22Rv1 (cell line): ENCODE results near the gene RRP1B.
"Not testable (repeated sequence)": the region's sequence is repeated elsewhere in the genome, so short reads cannot be mapped to it uniquely, and the experiment has no call there.

Experiments used
- H3K27ac ChIP-seq: fragments of 450-650 bp; 2 replicates; pipeline ENCODE4 v1.5.1; 2017
- CTCF ChIP-seq: fragments of 450-650 bp; IDR thresholded peaks from 2 replicates; pipeline ENCODE4 v1.5.1; 2017; ENCODE audit warnings: mild to moderate bottlenecking
- ZFX ChIP-seq: fragments of 450-650 bp; IDR thresholded peaks from 2 replicates; pipeline ENCODE4 v1.6.1; 2017; ENCODE audit warnings: antibody characterized with exemption, borderline replicate concordance

Gene RRP1B, protein sequence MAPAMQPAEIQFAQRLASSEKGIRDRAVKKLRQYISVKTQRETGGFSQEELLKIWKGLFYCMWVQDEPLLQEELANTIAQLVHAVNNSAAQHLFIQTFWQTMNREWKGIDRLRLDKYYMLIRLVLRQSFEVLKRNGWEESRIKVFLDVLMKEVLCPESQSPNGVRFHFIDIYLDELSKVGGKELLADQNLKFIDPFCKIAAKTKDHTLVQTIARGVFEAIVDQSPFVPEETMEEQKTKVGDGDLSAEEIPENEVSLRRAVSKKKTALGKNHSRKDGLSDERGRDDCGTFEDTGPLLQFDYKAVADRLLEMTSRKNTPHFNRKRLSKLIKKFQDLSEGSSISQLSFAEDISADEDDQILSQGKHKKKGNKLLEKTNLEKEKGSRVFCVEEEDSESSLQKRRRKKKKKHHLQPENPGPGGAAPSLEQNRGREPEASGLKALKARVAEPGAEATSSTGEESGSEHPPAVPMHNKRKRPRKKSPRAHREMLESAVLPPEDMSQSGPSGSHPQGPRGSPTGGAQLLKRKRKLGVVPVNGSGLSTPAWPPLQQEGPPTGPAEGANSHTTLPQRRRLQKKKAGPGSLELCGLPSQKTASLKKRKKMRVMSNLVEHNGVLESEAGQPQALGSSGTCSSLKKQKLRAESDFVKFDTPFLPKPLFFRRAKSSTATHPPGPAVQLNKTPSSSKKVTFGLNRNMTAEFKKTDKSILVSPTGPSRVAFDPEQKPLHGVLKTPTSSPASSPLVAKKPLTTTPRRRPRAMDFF

GRCh38 chr21:43659136-43660000 is at the start of gene RRP1B, which contains the start of gene HSF2BP:
Gene RRP1B (plus strand): TSS chr21:43659560. CDS start chr21:43659665, 105 bp downstream.
Gene HSF2BP (minus strand): TSS chr21:43659488. CDS start chr21:43658096, 1,392 bp downstream.
- H3K27ac ChIP-seq: peak within 1 kb of the TSS; percentile 82
- TF ChIP-seq ZFX (no peak), CTCF (peak; percentile 29)

DNA sequence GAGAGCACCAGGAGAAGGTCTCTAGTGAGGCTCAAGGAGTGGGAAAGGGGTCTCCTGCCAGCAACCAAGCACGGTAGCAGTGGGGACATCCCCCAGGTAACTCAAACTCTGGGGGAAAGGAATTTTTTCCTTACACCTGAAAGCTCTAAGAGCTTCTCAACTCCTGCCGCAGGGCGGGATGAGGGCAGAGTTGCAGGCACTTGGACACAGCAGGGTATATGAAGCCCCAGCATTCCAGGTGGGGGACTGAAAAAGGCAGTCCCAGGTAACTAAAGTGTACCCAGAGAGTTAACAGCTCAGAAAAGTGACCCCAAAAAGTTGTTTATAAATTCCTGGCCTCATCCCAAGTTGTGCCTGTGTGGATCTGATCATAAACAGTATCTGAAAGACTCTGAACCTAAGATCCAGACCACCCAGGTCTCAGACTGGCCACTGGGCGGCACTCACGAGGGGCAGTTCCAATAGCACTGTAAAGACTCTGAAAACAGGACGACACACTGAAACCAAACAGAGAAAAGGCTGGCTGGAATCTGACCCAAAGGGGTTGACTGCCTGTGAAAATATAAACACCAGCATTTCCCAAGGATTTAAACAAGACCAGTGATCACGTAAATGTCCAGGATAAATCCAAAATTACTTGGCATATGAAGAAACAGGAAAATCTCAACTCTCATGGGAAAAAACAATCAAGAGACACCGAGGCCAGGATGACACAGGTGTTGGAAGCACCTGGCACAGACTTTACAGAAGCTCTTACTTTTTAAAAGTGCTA is 47.6 kb upstream of the RRP1B start:
- TF ChIP-seq CTCF (peak; percentile 91), ZFX (no peak)
- H3K27ac ChIP-seq: no peak overlapping the region

GRCh38 chr21:43613755-43614638 is 45.4 kb upstream of the RRP1B start:
- H3K27ac ChIP-seq: no peak overlapping the region
- TF ChIP-seq CTCF: no peak
- no peak for TF ChIP-seq ZFX

DNA sequence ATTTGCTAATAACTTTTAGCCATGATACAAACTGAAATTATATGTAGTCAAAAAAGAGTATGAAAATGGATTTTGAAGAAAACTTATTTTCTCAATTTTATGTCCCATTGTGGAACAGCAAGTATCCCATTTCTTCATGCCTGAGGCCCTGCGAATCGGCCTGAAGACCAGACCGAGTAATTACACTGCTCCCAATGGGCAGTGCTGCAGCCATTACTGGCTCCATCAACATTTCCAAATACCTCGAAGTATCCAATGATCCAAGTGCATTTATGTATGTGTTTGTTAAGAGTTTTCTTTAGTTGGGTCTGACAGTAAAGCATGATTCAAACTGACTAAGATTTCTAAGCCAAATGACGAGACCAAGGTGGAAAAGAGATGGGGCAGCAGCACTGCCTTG is 44.5 kb upstream of the RRP1B start:
- TF ChIP-seq ZFX (no peak), CTCF (no peak)
- no peak overlapping the region for H3K27ac ChIP-seq

DNA sequence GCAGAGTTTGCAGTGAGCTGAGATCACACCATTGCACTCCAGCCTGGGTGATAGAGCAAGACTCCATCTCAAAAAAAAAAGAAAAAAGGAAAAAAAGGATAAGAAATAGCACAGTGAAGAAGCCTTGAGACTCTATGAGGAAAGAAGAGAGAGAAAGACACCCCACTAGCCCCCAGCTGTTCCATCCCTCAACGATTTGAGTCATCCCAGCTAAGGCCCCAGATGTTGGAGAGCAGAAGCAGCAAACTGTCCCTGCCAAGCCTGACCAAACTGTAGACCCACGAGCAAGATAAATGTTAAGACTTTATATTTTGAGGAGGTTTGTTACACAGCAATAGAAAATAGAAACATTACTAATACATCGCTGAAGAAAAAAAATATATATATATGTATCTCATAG is 42.5 kb upstream of the RRP1B start:
- not testable (repeated sequence) for H3K27ac ChIP-seq

DNA sequence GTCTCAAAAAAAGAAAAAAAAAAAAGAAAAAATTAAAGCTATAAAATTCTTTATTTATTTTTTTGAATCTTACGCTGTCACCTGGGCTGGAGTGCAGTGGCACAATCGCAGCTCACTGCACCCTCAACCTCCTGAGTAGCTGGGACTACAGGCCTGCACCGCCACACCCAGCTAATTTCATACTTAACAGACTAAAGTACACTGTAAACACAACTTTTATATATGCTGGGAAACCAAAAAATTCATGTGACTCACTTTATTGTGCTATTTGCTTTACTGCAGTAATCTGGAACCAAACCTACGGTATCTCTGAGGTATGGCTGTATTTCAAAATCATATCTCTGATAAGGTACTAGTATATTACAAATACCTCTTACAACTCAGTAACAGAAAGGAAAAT is 40.4 kb upstream of the RRP1B start:
- H3K27ac ChIP-seq: no peak overlapping the region
- TF ChIP-seq ZFX: no peak

DNA sequence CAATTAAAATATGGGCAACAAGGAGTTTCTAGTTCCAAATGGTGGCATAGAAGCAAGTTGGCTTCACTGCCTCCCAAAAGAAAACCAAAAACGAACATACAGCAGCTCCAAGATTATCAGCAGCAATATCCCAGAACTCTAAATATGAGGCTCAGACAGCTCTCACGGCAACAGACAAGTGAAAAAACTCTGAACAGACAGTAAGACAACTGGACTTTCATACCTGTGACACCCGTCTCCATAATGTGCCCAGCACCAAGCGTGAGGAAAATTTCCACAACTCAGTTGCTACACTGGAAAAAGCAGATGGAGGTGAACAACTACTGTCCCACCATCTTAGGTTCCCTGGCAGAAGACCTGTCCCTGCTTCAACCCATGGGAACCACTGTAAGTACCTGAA is 40.0 kb upstream of the RRP1B start:
- TF ChIP-seq ZFX (no peak), CTCF (no peak)
- no peak overlapping the region for H3K27ac ChIP-seq
